ENCODE results near the gene RAD52. TPM values are rescaled to one million over a fixed set of nuclear protein-coding genes. Genes with fewer than 3 reads are reported as not detected.

Gene RAD52
- polyA plus RNA-seq, 3 donors = 0.79 to 14.3 (median 1.1) TPM

- H3K79me2 ChIP-seq (ENCODE audit: insufficient read depth, low read length) = no peaks in the 10 kb centered on the region
- no peaks in the 10 kb centered on the region for H4K20me1 ChIP-seq (ENCODE audit: insufficient read depth, low read length)
- no peak overlapping the region for H2AFZ ChIP-seq (ENCODE audit: insufficient read depth, low read depth, low read length, poor library complexity, severe bottlenecking)
- H3K27me3 Mint-ChIP-seq (ENCODE audit: low read depth in 3 of 3) = peaks cover 0 to 1% (median 0%) of the 10 kb centered on the region in 3 donors
- TF ChIP-seq CTCF (IDR thresholded peaks at IDR 0.05) = no peak
- no CpG with 5 or more reads among the region's 5 CpGs for WGBS (ENCODE audit: insufficient coverage)
- no peak for DNase-seq
- peaks cover 4 to 5% of the 10 kb centered on the region in 2 donors for H3K4me1 ChIP-seq (ENCODE audit: control insufficient read depth in 1 of 2, insufficient read depth in 2 of 2, low read length in 2 of 2)
- intact Hi-C loops (cut with micrococcal nuclease) = no loop called here
- H3K27ac ChIP-seq (ENCODE audit: low read depth in 1 of 2, low read length in 2 of 2) = no peak overlapping the region
- H3K27ac Mint-ChIP-seq = no peak overlapping the region
- H3K36me3 Mint-ChIP-seq = no peaks in the 10 kb centered on the region
- H3K9me3 Mint-ChIP-seq = peaks cover 0 to 7% (median 0%) of the 10 kb centered on the region in 7 donors
- no peak overlapping the region for H3K4me2 ChIP-seq (replicated peaks; ENCODE audit: extremely low read depth, low read length, poor library complexity, severe bottlenecking)
- no peaks in the 10 kb centered on the region for H3K36me3 ChIP-seq (replicated peaks in 1 of 2; ENCODE audit: control insufficient read depth in 1 of 2, insufficient read depth in 2 of 2, low read length in 2 of 2)
- H3K4me1 Mint-ChIP-seq = peaks cover 9% of the 10 kb centered on the region
- H3K4me3 Mint-ChIP-seq = no peak overlapping the region
- no peak overlapping the region for H3K9ac ChIP-seq (ENCODE audit: insufficient read depth, low read length, poor library complexity, severe bottlenecking)
- H3K9me3 ChIP-seq (replicated peaks in 1 of 2; ENCODE audit: control insufficient read depth in 1 of 2, insufficient read depth in 1 of 2, low read length in 2 of 2) = no peaks in the 10 kb centered on the region
- H3K4me3 ChIP-seq (replicated peaks in 1 of 3; ENCODE audit: low read depth in 2 of 3, low read length in 3 of 3) = no peak overlapping the region
- H3K27me3 ChIP-seq (ENCODE audit: control insufficient read depth in 2 of 2, insufficient read depth in 2 of 2, low read length in 2 of 2) = no peaks in the 10 kb centered on the region
Observed at GRCh38 chr12:979349-979748, 29.9 kb upstream of the RAD52 start.

- TF ChIP-seq CTCF (IDR thresholded peaks at IDR 0.05) = no peak
- no peak overlapping the region for H3K4me3 Mint-ChIP-seq
- peak overlapping the region in 1 of 7 donors; percentile 63 for H3K27ac Mint-ChIP-seq
Observed at GRCh38 chr12:977156-977555, 27.7 kb upstream of the RAD52 start.

More at GRCh38 chr12:977156-977555, 27.7 kb upstream of the RAD52 start:
- Histone ChIP-seq H4K20me1 (ENCODE audit: insufficient read depth, low read length) (no peaks in the 10 kb centered on the region), H3K4me1 (ENCODE audit: control insufficient read depth in 1 of 2, insufficient read depth in 2 of 2, low read length in 2 of 2) (peaks cover 4 to 5% of the 10 kb centered on the region in 2 donors), H3K27me3 (ENCODE audit: control insufficient read depth in 2 of 2, insufficient read depth in 2 of 2, low read length in 2 of 2) (no peaks in the 10 kb centered on the region), H3K9me3 (replicated peaks in 1 of 2; ENCODE audit: control insufficient read depth in 1 of 2, insufficient read depth in 1 of 2, low read length in 2 of 2) (no peaks in the 10 kb centered on the region), H3K4me3 (replicated peaks in 1 of 3; ENCODE audit: low read depth in 2 of 3, low read length in 3 of 3) (no peak overlapping the region), H2AFZ (ENCODE audit: insufficient read depth, low read depth, low read length, poor library complexity, severe bottlenecking) (no peak overlapping the region), H3K27ac (ENCODE audit: low read depth in 1 of 2, low read length in 2 of 2) (no peak overlapping the region), H3K79me2 (ENCODE audit: insufficient read depth, low read length) (no peaks in the 10 kb centered on the region), H3K4me2 (replicated peaks; ENCODE audit: extremely low read depth, low read length, poor library complexity, severe bottlenecking) (no peak overlapping the region), H3K36me3 (replicated peaks in 1 of 2; ENCODE audit: control insufficient read depth in 1 of 2, insufficient read depth in 2 of 2, low read length in 2 of 2) (no peaks in the 10 kb centered on the region), H3K9ac (ENCODE audit: insufficient read depth, low read length, poor library complexity, severe bottlenecking) (no peak overlapping the region)
- Mint-ChIP-seq H3K4me1 (peaks cover 9% of the 10 kb centered on the region), H3K9me3 (peaks cover 0 to 7% (median 2%) of the 10 kb centered on the region in 7 donors), H3K27me3 (ENCODE audit: low read depth in 3 of 3) (peaks cover 0 to 1% (median 1%) of the 10 kb centered on the region in 3 donors), H3K36me3 (no peaks in the 10 kb centered on the region)
- peak; percentile 21 to 32 (median 30) for DNase-seq
- intact Hi-C loops (cut with micrococcal nuclease) = no loop called here
- 67% methylated on average over 1 of the region's 4 CpGs for WGBS (ENCODE audit: insufficient coverage)

All from CD14-positive monocyte (primary cell).